ENCODE measurements around the gene ZNF224.
A peak's percentile ranks its signal among the peaks of the same experiment; 100 is the strongest.
"Not testable (repeated sequence)": the region's sequence is repeated elsewhere in the genome, so short reads cannot be mapped to it uniquely, and the experiment has no call there.

The ZNF224 gene

GRCh38 chr19:44093931-44094765 is at the start of gene ZNF224:
TSS of gene ZNF224 (plus strand) at chr19:44094361. CDS start at chr19:44097874, 3,513 bp downstream.
- peak; percentile 87 for DNase-seq (ENCODE audit: low read depth)

GRCh38 chr19:44050740-44051649 is 43.2 kb upstream of the ZNF224 start:
- DNase-seq (ENCODE audit: low read depth), result no peak

- peak; percentile 92 for DNase-seq (ENCODE audit: low read depth)
Measured at GRCh38 chr19:44051650-44052402, 42.3 kb upstream of the ZNF224 start, which contains the start of gene ZNF223. TSS of gene ZNF223 (plus strand) at chr19:44052036. CDS start at chr19:44055177, 3,141 bp downstream.

GRCh38 chr19:44055870-44056269 is 38.3 kb upstream of the ZNF224 start:
- no peak for DNase-seq (ENCODE audit: low read depth)

GRCh38 chr19:44059229-44059628 is 34.9 kb upstream of the ZNF224 start:
- no peak for DNase-seq (ENCODE audit: low read depth)

GRCh38 chr19:44061038-44061437 is 33.1 kb upstream of the ZNF224 start:
- no peak for DNase-seq (ENCODE audit: low read depth)

- no peak for DNase-seq (ENCODE audit: low read depth)
Measured at GRCh38 chr19:44066305-44066704, 27.9 kb upstream of the ZNF224 start.

- DNase-seq (ENCODE audit: low read depth), result no peak
Measured at GRCh38 chr19:44069415-44069814, 24.7 kb upstream of the ZNF224 start.

- DNase-seq (ENCODE audit: low read depth), result peak; percentile 83
Measured at GRCh38 chr19:44071824-44072542, 22.2 kb upstream of the ZNF224 start, which contains the start of gene ZNF284. TSS of gene ZNF284 (plus strand) at chr19:44072159. CDS start at chr19:44076390, 4,231 bp downstream.

GRCh38 chr19:44072543-44073401 is 21.4 kb upstream of the ZNF224 start:
- no peak for DNase-seq (ENCODE audit: low read depth)

- no peak for DNase-seq (ENCODE audit: low read depth)
Measured at GRCh38 chr19:44076325-44076724, 17.8 kb upstream of the ZNF224 start.

- DNase-seq (ENCODE audit: low read depth), result no peak
Measured at GRCh38 chr19:44092108-44092507, 2.1 kb upstream of the ZNF224 start.

- DNase-seq (ENCODE audit: low read depth), result no peak
Measured at GRCh38 chr19:44107751-44108150, 13.6 kb downstream of the ZNF224 start.

- no peak for DNase-seq (ENCODE audit: low read depth)
Measured at GRCh38 chr19:44109458-44109857, 15.3 kb downstream of the ZNF224 start.

GRCh38 chr19:44111910-44112463 is 17.8 kb downstream of the ZNF224 start:
- peak; percentile 85 for DNase-seq (ENCODE audit: low read depth)

- no peak for DNase-seq (ENCODE audit: low read depth)
Measured at GRCh38 chr19:44112802-44113137, 18.6 kb downstream of the ZNF224 start.

GRCh38 chr19:44113138-44113783 is 19.1 kb downstream of the ZNF224 start, which contains the start of gene ZNF225:
TSS of gene ZNF225 (plus strand) at chr19:44113399. CDS start at chr19:44115828, 2,429 bp downstream.
- DNase-seq (ENCODE audit: low read depth), result peak; percentile 98

GRCh38 chr19:44113784-44114390 is 19.7 kb downstream of the ZNF224 start:
- no peak for DNase-seq (ENCODE audit: low read depth)

GRCh38 chr19:44121162-44121561 is 27.0 kb downstream of the ZNF224 start:
- DNase-seq (ENCODE audit: low read depth), result not testable (repeated sequence)
